HEK293 (cell line): ENCODE results near the gene SULT1A2.
"Not testable (repeated sequence)": the region's sequence is repeated elsewhere in the genome, so short reads cannot be mapped to it uniquely, and the experiment has no call there.

Experiments used
- CTCF ChIP-seq: fragments of 450-650 bp; formaldehyde crosslinking; IDR thresholded peaks from 2 replicates; pipeline ENCODE4 v1.5.1; 2016; ENCODE audit warnings: missing biosample characterization, missing genetic modification characterization
- TCF7L2 ChIP-seq: IDR thresholded peaks from 2 replicates; pipeline ENCODE4 v1.6.1; 2011; ENCODE audit warnings: low read depth, mild to moderate bottlenecking, inconsistent platforms, low read length, moderate library complexity, borderline replicate concordance
- YY1 ChIP-seq: fragments of 450-650 bp; formaldehyde crosslinking; IDR thresholded peaks from 2 replicates; pipeline ENCODE4 v1.5.1; 2018; ENCODE audit warnings: missing biosample characterization, missing genetic modification characterization
- ZBTB11 ChIP-seq: fragments of 450-650 bp; formaldehyde crosslinking; conservative IDR thresholded peaks from 2 replicates; pipeline ENCODE4 v1.5.1; 2016; ENCODE audit warnings: low read depth, missing biosample characterization, missing genetic modification characterization
- ZNF140 ChIP-seq: fragments of 450-650 bp; formaldehyde crosslinking; IDR thresholded peaks from 2 replicates; pipeline ENCODE4 v1.5.1; 2016; ENCODE audit warnings: missing biosample characterization, missing genetic modification characterization
- ZNF274 ChIP-seq, 2 experiments: fragments of 200-500 bp in 1 of 2; fragments of 450-650 bp in 1 of 2; sonication (Bioruptor generic) in 1 of 2; formaldehyde crosslinking in 1 of 2; IDR thresholded peaks; 2 replicates each; pipeline versions ENCODE4 v1.5.1 to v1.6.1; 2014 to 2016; ENCODE audit warnings: borderline replicate concordance in 1 of 2, inconsistent platforms in 1 of 2, low read length in 1 of 2, missing biosample characterization in 1 of 2, missing genetic modification characterization in 1 of 2
- ZNF335 ChIP-seq: fragments of 450-650 bp; formaldehyde crosslinking; conservative IDR thresholded peaks from 2 replicates; pipeline ENCODE4 v1.5.1; 2016; ENCODE audit warnings: missing biosample characterization, missing genetic modification characterization
- ZNF707 ChIP-seq: fragments of 450-650 bp; formaldehyde crosslinking; IDR thresholded peaks from 2 replicates; pipeline ENCODE4 v1.5.1; 2016; ENCODE audit warnings: missing biosample characterization, missing genetic modification characterization
- ZNF776 ChIP-seq: fragments of 450-650 bp; formaldehyde crosslinking; IDR thresholded peaks from 2 replicates; pipeline ENCODE4 v1.5.0; 2017; ENCODE audit warnings: missing biosample characterization, missing genetic modification characterization, borderline replicate concordance
- TF ChIP-seq, protein P1 (sequence below): fragments of 450-650 bp; formaldehyde crosslinking; IDR thresholded peaks from 2 replicates; pipeline ENCODE4 v1.5.1; 2016; ENCODE audit warnings: missing biosample characterization, missing genetic modification characterization

DNA sequence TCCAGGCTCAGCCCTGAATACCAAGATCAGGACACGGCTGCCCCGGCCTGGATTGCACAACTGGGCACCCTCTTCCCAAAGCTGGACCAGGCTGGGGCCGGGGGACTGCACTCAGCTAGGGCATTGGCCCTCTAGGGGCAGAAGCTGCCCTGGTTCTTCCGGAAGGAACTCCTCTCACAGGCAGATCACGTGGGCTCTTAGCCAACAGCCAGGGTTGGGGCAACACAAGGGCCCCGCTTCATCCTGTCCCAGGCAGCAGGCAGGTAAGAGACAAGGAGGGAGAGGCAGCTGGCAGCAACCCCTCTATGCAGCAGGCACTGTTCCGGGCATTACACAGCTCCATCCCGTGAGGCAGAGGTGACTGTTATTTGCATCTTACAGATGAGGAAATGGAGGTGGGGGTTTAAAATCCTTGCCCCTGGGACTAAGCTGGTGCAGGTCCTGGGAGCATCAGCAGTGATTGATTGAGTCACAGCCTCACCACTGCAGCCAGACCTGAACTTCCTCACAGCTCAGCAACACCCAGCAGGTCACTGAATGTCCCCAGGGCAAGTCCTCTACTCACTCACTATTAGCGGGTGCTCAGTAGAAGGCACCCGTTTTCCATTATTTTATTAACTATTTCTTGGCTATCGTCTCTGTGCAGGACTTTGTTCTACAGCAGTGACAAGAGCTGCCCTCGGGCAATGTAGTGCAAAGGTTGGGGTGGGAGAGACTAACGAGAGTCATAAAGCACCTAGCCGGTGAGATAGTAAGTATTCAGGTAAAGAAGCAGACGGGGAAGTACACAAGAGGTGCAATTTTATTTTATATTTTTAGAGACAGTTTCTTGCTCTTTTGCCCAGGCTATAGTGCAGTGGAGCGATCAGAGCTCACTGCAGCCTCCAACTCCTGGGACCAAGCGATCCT is 2.8 kb upstream of the SULT1A2 start:
- TF ChIP-seq CTCF; TCF7L2; ZBTB11 (tag by site-specific recombination); ZNF274 (IDR thresholded peaks at IDR 0.05; ENCODE audit: low read length); ZNF274 (tag by site-specific recombination; IDR thresholded peaks at IDR 0.05; ENCODE audit: borderline replicate concordance); ZNF707 (tag by site-specific recombination); ZNF776 (tag by site-specific recombination); ZNF335 (tag by site-specific recombination); YY1 (tag by site-specific recombination); ZNF140 (tag by site-specific recombination): not testable (repeated sequence)
- TF ChIP-seq, protein P1, sequence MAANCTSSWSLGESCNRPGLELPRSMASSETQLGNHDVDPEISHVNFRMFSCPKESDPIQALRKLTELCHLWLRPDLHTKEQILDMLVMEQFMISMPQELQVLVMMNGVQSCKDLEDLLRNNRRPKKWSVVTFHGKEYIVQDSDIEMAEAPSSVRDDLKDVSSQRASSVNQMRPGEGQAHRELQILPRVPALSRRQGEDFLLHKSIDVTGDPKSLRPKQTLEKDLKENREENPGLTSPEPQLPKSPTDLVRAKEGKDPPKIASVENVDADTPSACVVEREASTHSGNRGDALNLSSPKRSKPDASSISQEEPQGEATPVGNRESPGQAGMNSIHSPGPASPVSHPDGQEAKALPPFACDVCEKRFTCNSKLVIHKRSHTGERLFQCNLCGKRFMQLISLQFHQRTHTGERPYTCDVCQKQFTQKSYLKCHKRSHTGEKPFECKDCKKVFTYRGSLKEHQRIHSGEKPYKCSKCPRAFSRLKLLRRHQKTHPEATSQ (tag by site-specific recombination) = not testable (repeated sequence)
